Suprapubic skin (tissue), 4 donors: ENCODE data around the gene EOGT. TPM values are rescaled to one million over a fixed set of nuclear protein-coding genes. Genes with fewer than 3 reads are reported as not detected.

Experiments used
- DNase-seq, 2 donors: peaks; one replicate each; pipeline ENCODE4 v3.0.0-alpha.2; 2019; ENCODE audit warnings: low spot score in 2 of 2
- H3K27ac ChIP-seq: fragments of 200-600 bp; sonication (generic); one replicate; pipeline ENCODE4 v1.5.1; 2019
- H3K27me3 ChIP-seq: fragments of 200-600 bp; sonication (generic); one replicate; pipeline ENCODE4 v1.5.1; 2019
- H3K36me3 ChIP-seq: fragments of 200-600 bp; sonication (generic); one replicate; pipeline ENCODE4 v1.5.1; 2019
- H3K4me1 ChIP-seq: fragments of 200-600 bp; sonication (generic); one replicate; pipeline ENCODE4 v1.5.1; 2019
- H3K4me3 ChIP-seq: fragments of 200-600 bp; sonication (generic); one replicate; pipeline ENCODE4 v1.5.1; 2019; ENCODE audit warnings: mild to moderate bottlenecking
- H3K9me3 ChIP-seq: fragments of 200-600 bp; sonication (generic); one replicate; pipeline ENCODE4 v1.5.1; 2019
- CTCF ChIP-seq, 2 donors: fragments of 200-600 bp in 1 of 2; fragments of 450-650 bp in 1 of 2; sonication (generic) in 1 of 2; IDR thresholded peaks; one replicate each; pipeline ENCODE4 v1.5.1; 2016 to 2019; ENCODE audit warnings: antibody characterized with exemption in 2 of 2, mild to moderate bottlenecking in 1 of 2, moderate library complexity in 1 of 2
- EP300 ChIP-seq: sonication (generic); formaldehyde crosslinking; IDR thresholded peaks from one replicate; pipeline ENCODE4 v1.6.1; 2017; ENCODE audit warnings: antibody characterized with exemption
- POLR2A ChIP-seq, 2 donors: fragments of 450-650 bp; IDR thresholded peaks; one replicate each; pipeline ENCODE4 v1.6.1; 2017; ENCODE audit warnings: antibody characterized with exemption in 2 of 2, mild to moderate bottlenecking in 2 of 2, moderate library complexity in 2 of 2
- POLR2AphosphoS5 ChIP-seq, 3 donors: sonication (generic); formaldehyde crosslinking; IDR thresholded peaks; one replicate each; pipeline ENCODE4 v1.6.1; 2017; ENCODE audit warnings: antibody characterized with exemption in 3 of 3
- WGBS: methylation state at CpG from one replicate; pipeline ENCODE4 v1.1.5; 2018; 5-methylcytosine and 5-hydroxymethylcytosine counted together
- total RNA-seq, 4 donors: library from RNA; depleted of rRNA; stranded (reverse); fragments of >200 nt; gene quantifications; one replicate each; pipeline ENCODE4 v1.1.0, GENCODE V29; 2016

The EOGT gene
- total RNA-seq, 4 donors from 2014 or later = 15.3 to 27.8 (median 20.9) TPM

GRCh38 chr3:69016102-69016501 is 2.6 kb upstream of the EOGT start:
- Histone ChIP-seq H3K9me3 (no peaks in the 10 kb centered on the region), H3K36me3 (peaks cover 3% of the 10 kb centered on the region), H3K4me3 (no peak overlapping the region), H3K4me1 (peaks cover 22% of the 10 kb centered on the region), H3K27ac (no peak overlapping the region), H3K27me3 (no peaks in the 10 kb centered on the region)
- TF ChIP-seq POLR2A (IDR thresholded peaks at IDR 0.05) (no peak), EP300 (no peak), POLR2AphosphoS5 (IDR thresholded peaks at IDR 0.05) (no peak), CTCF (IDR thresholded peaks at IDR 0.05) (no peak)
- no peak for DNase-seq
- WGBS = 94% methylated on average over 4 of the region's 4 CpGs

GRCh38 chr3:69014022-69014580 is 617 bp upstream of the EOGT start:
- WGBS = 14% methylated on average over 11 of the region's 11 CpGs
- Histone ChIP-seq H3K4me1 (peaks cover 25% of the 10 kb centered on the region), H3K27me3 (no peaks in the 10 kb centered on the region), H3K9me3 (no peaks in the 10 kb centered on the region), H3K27ac (peak overlapping the region; percentile 92), H3K4me3 (peak overlapping the region; percentile 61), H3K36me3 (peaks cover under 1% of the 10 kb centered on the region)
- no peak for DNase-seq
- TF ChIP-seq POLR2A (IDR thresholded peaks at IDR 0.05) (no peak), EP300 (no peak), CTCF (IDR thresholded peaks at IDR 0.05) (no peak), POLR2AphosphoS5 (IDR thresholded peaks at IDR 0.05) (no peak)

- H3K27me3 ChIP-seq = no peaks in the 10 kb centered on the region
- H3K4me3 ChIP-seq = peak overlapping the region; percentile 61
- peak overlapping the region; percentile 92 for H3K27ac ChIP-seq
- H3K36me3 ChIP-seq = peaks cover 3% of the 10 kb centered on the region
- WGBS = 2% methylated on average over 24 of the region's 36 CpGs
- peak; percentile 81 to 85 for DNase-seq
- no peak for TF ChIP-seq POLR2AphosphoS5 (IDR thresholded peaks at IDR 0.05)
- no peak for TF ChIP-seq CTCF (IDR thresholded peaks at IDR 0.05)
- H3K9me3 ChIP-seq = no peaks in the 10 kb centered on the region
- peaks cover 25% of the 10 kb centered on the region for H3K4me1 ChIP-seq
Measured at GRCh38 chr3:69012800-69013252, 658 bp downstream of the EOGT start.

- peak in 1 of 2 donors; percentile 70 for DNase-seq
- no peak for TF ChIP-seq EP300
- TF ChIP-seq POLR2AphosphoS5 (IDR thresholded peaks at IDR 0.05) = peak in 2 of 3 donors; percentile 15 to 16
- peak overlapping the region; percentile 61 for H3K4me3 ChIP-seq
- 41% methylated on average over 16 of the region's 22 CpGs for WGBS
- H3K27me3 ChIP-seq = no peaks in the 10 kb centered on the region
- peak overlapping the region; percentile 92 for H3K27ac ChIP-seq
- H3K4me1 ChIP-seq = peaks cover 25% of the 10 kb centered on the region
- peaks cover 7% of the 10 kb centered on the region for H3K36me3 ChIP-seq
- H3K9me3 ChIP-seq = no peaks in the 10 kb centered on the region
Measured at GRCh38 chr3:69012100-69012799, 1.2 kb downstream of the EOGT start.

- Histone ChIP-seq H3K27me3 (no peaks in the 10 kb centered on the region), H3K36me3 (peaks cover 9% of the 10 kb centered on the region), H3K4me1 (peaks cover 25% of the 10 kb centered on the region), H3K4me3 (no peak overlapping the region), H3K27ac (peak overlapping the region; percentile 92), H3K9me3 (no peaks in the 10 kb centered on the region)
- DNase-seq = no peak
- WGBS = 94% methylated on average over 8 of the region's 8 CpGs
- TF ChIP-seq POLR2AphosphoS5 (IDR thresholded peaks at IDR 0.05) = no peak
- TF ChIP-seq CTCF (IDR thresholded peaks at IDR 0.05) = no peak
- TF ChIP-seq POLR2A (IDR thresholded peaks at IDR 0.05) = no peak
- no peak for TF ChIP-seq EP300
Measured at GRCh38 chr3:69011096-69011730, 2.3 kb downstream of the EOGT start.
